K562 (cell line): ENCODE results near the gene DGKZ. TPM values are rescaled to one million over a fixed set of nuclear protein-coding genes. Genes with fewer than 3 reads are reported as not detected.
A peak's percentile ranks its signal among the peaks of the same experiment; 100 is the strongest.
"Not testable (repeated sequence)": the region's sequence is repeated elsewhere in the genome, so short reads cannot be mapped to it uniquely, and the experiment has no call there.

ENCODE experiments used
- ATAC-seq: fragments of 200-7000 bp; cut with Tn5 transposase; 3 replicates; pipeline ENCODE4 v1.9.1; 2020; ENCODE audit warnings: moderate library complexity
- BruUV-seq: library from RNA; stranded (reverse); fragments of 400-500 nt; replicated peaks from 2 replicates; lab custom pipeline; 2021; lab: Mats Ljungman, UMichigan
- CTCF ChIA-PET: fragments of 300-600 bp; formaldehyde crosslinking; extraction: SDS; loops from one replicate; lab custom pipeline; 2021; ENCODE audit warnings: low intra/inter-chr PET ratio; lab: Yijun Ruan, JAX
- POLR2A ChIA-PET: fragments of 300-600, 350-650 bp; sonication (Branson Sonifier 250); formaldehyde crosslinking; extraction: SDS; loops from one replicate; lab custom pipeline; 2021; ENCODE audit warnings: antibody characterized with exemption, inconsistent platforms; lab: Yijun Ruan, JAX
- DNase-seq, 4 experiments: peaks; one replicate each; pipeline versions ENCODE4 v3.0.0 to v3.0.0-alpha.2; 2011 to 2018; ENCODE audit warnings: low spot score in 3 of 4, mixed read lengths in 3 of 4; ENCODE audit errors: extremely low read depth in 1 of 4
- FAIRE-seq: peaks from 2 replicates; lab custom pipeline; 2011; peaks lifted over from hg19 to GRCh38; lab: Jason Lieb, UNC
- H2AFZ ChIP-seq: 2 replicates; pipeline ENCODE4 v1.6.0; 2011; ENCODE audit warnings: low read depth, low read length, control low read depth, inconsistent platforms
- H3K27ac ChIP-seq: fragments of 200-600 bp; 3 replicates; pipeline ENCODE4 v1.8.0; 2011; ENCODE audit warnings: low read depth, mild to moderate bottlenecking, control low read depth, inconsistent platforms, low read length, moderate library complexity, mixed read lengths; ENCODE audit errors: extremely low read depth
- H3K27me3 ChIP-seq, 2 experiments: fragments of 300-600 bp in 1 of 2; 2 replicates in 1 of 2; 3 replicates in 1 of 2; pipeline versions ENCODE4 v1.6.0 to v1.8.0; 2011; ENCODE audit warnings: inconsistent platforms in 2 of 2, low read length in 2 of 2, mild to moderate bottlenecking in 1 of 2, mixed read lengths in 1 of 2, moderate library complexity in 1 of 2; ENCODE audit not compliant: control insufficient read depth in 2 of 2, insufficient read depth in 2 of 2
- H3K36me3 ChIP-seq: fragments of 300-600 bp; 3 replicates; pipeline ENCODE4 v1.8.0; 2011; ENCODE audit warnings: mild to moderate bottlenecking, low read length, inconsistent platforms; ENCODE audit not compliant: control insufficient read depth, insufficient read depth
- H3K4me1 ChIP-seq, 2 experiments: fragments of 200-600 bp in 1 of 2; replicated peaks in 1 of 2; 2 replicates in 1 of 2; 3 replicates in 1 of 2; pipeline versions ENCODE4 v1.5.1 to v1.8.0; 2011; ENCODE audit warnings: inconsistent platforms in 2 of 2, low read length in 2 of 2, mild to moderate bottlenecking in 1 of 2, mixed read lengths in 1 of 2, moderate library complexity in 1 of 2; ENCODE audit not compliant: control insufficient read depth in 2 of 2, insufficient read depth in 2 of 2
- H3K4me2 ChIP-seq: 2 replicates; pipeline ENCODE4 v1.6.1; 2011; ENCODE audit warnings: low read length, control low read depth, inconsistent platforms, mixed read lengths; ENCODE audit not compliant: insufficient read depth
- H3K4me3 ChIP-seq: fragments of 200-600 bp; sonication (generic), shearing (Covaris generic); 2 replicates; pipeline ENCODE4 v1.5.1; 2016; ENCODE audit warnings: control low read depth, inconsistent platforms
- H3K79me2 ChIP-seq: fragments of 200-600 bp; 3 replicates; pipeline ENCODE4 v1.8.0; 2011; ENCODE audit warnings: low read length, inconsistent platforms; ENCODE audit not compliant: control insufficient read depth, insufficient read depth
- H3K9ac ChIP-seq, 2 experiments: 2 replicates each; pipeline versions ENCODE4 v1.6.0 to v1.6.1; 2011; ENCODE audit warnings: low read depth in 2 of 2, low read length in 2 of 2, control low read depth in 1 of 2, inconsistent platforms in 1 of 2, mild to moderate bottlenecking in 1 of 2, mixed read lengths in 1 of 2; ENCODE audit not compliant: insufficient read depth in 1 of 2
- H3K9me1 ChIP-seq: one replicate; pipeline ENCODE4 v1.6.0; 2011; ENCODE audit warnings: inconsistent platforms, mild to moderate bottlenecking, low read length, moderate library complexity; ENCODE audit not compliant: control insufficient read depth, insufficient read depth
- H3K9me3 ChIP-seq: replicated peaks from 2 replicates; pipeline ENCODE4 v1.5.1; 2011; ENCODE audit warnings: low read depth, low read length, inconsistent platforms; ENCODE audit not compliant: control insufficient read depth, insufficient read depth
- H4K20me1 ChIP-seq: replicated peaks from 2 replicates; pipeline ENCODE4 v1.6.1; 2011; ENCODE audit warnings: low read length, inconsistent platforms, mixed read lengths; ENCODE audit not compliant: control insufficient read depth, insufficient read depth
- CXXC5 ChIP-seq: fragments of 250-450 bp; sonication (Bioruptor Pico); IDR thresholded peaks from 2 replicates; pipeline ENCODE4 v1.8.0; 2022; ENCODE audit warnings: inconsistent platforms, mild to moderate bottlenecking, moderate library complexity
- ESRRA ChIP-seq: fragments of 450-650 bp; IDR thresholded peaks from 2 replicates; pipeline ENCODE4 v1.6.1; 2014; ENCODE audit warnings: low read depth, mild to moderate bottlenecking, moderate library complexity, borderline replicate concordance
- NFIC ChIP-seq: fragments of 450-650 bp; IDR thresholded peaks from 2 replicates; pipeline ENCODE4 v1.6.1; 2017; ENCODE audit warnings: mild to moderate bottlenecking, inconsistent platforms
- NR2C1 ChIP-seq, 2 experiments: fragments of 450-650 bp; IDR thresholded peaks; 2 replicates each; pipeline ENCODE4 v1.6.1; 2017; ENCODE audit warnings: mild to moderate bottlenecking in 2 of 2, antibody characterized with exemption in 1 of 2, inconsistent platforms in 1 of 2, missing compliant biosample characterization in 1 of 2, missing genetic modification characterization in 1 of 2
- RHOXF2B ChIP-seq: fragments of 250-450 bp; sonication (Bioruptor Pico); conservative IDR thresholded peaks from 2 replicates; pipeline ENCODE4 v1.5.1; 2021
- SNRNP70 ChIP-seq: fragments of 200-400 bp; formaldehyde crosslinking; optimal IDR thresholded peaks from 2 replicates; pipeline ENCODE3; 2017; ENCODE audit warnings: low read depth, low read length
- TCF15 ChIP-seq: fragments of 250-450 bp; sonication (Bioruptor Pico); IDR thresholded peaks from 2 replicates; pipeline ENCODE4 v1.8.0; 2022; ENCODE audit warnings: moderate library complexity, mild to moderate bottlenecking, inconsistent platforms
- ZFX ChIP-seq: sonication (generic); formaldehyde crosslinking; IDR thresholded peaks from 2 replicates; pipeline ENCODE4 v1.8.0; 2022; ENCODE audit warnings: mild to moderate bottlenecking, missing genetic modification reagents, moderate library complexity
- ZNF592 ChIP-seq: fragments of 450-650 bp; IDR thresholded peaks from 2 replicates; pipeline ENCODE4 v1.6.1; 2017; ENCODE audit warnings: antibody characterized with exemption, mild to moderate bottlenecking
- ZNF766 ChIP-seq: fragments of 200-800 bp; sonication (Bioruptor generic); conservative IDR thresholded peaks from 2 replicates; pipeline ENCODE4 v1.6.1; 2016; ENCODE audit warnings: missing genetic modification characterization, missing compliant biosample characterization
- WGBS: fragments of 100-300 bp; shearing (Covaris generic); methylation state at CpG from one replicate; pipeline ENCODE4 v1.1.6; 2016; ENCODE audit warnings: low coverage, mixed read lengths; ENCODE audit not compliant: insufficient coverage; ENCODE audit errors: missing lambda C conversion rate; 5-methylcytosine and 5-hydroxymethylcytosine counted together
- in situ Hi-C: fragments of 300-500 bp; cut with MboI; formaldehyde crosslinking; loops from 4 replicates; pipeline ENCODE4 v1.15.0; 2018; ENCODE audit warnings: inconsistent platforms, mixed read lengths
- intact Hi-C: fragments of 100-400 bp; cut with micrococcal nuclease; formaldehyde crosslinking; loops from 2 replicates; pipeline ENCODE4 v1.14.2; 2022
- polyA plus RNA-seq, 8 experiments: library from polyadenylated mRNA; depleted of rRNA in 4 of 8; stranded (reverse) in 5 of 8; unstranded in 3 of 8; fragments of >200 nt; fragmentation: Nextera tagmentation in 2 of 8; fragmentation: Illumina TruSeq in 1 of 8; extraction: Ambion mirVana in 2 of 8; extraction: Trizol in 1 of 8; gene quantifications; 2 replicates each; pipeline versions ENCODE4 v1.2.1 to v1.2.3, GENCODE V29; 2011 to 2014; ENCODE audit warnings: inconsistent platforms in 1 of 8, missing spikeins in 1 of 8
- total RNA-seq, 7 experiments: library from RNA; depleted of rRNA in 6 of 7; stranded (reverse); fragments of >200 nt in 6 of 7; fragmentation: Illumina TruSeq in 2 of 7; extraction: Trizol in 2 of 7; gene quantifications; 2 replicates each; pipeline versions ENCODE4 v1.2.1 to v1.2.3, GENCODE V29; 2011 to 2021; ENCODE audit warnings: low replicate concordance in 1 of 7

DGKZ gene
- total and polyA plus RNA-seq, 9 of the 15 experiments (the other 6 are each of a cell fraction or from before 2014, with no cell fraction given) = 0.51 to 100 (median 44.2) TPM

- WGBS = 50% methylated on average over 11 of the region's 12 CpGs
- H3K4me2 ChIP-seq; intact Hi-C loops; H3K9me1 ChIP-seq; BruUV-seq; H3K9me3 ChIP-seq; H2AFZ ChIP-seq; H3K27ac ChIP-seq; H3K27me3 ChIP-seq; TF ChIP-seq NR2C1 (tag; IDR thresholded peaks at IDR 0.05): not testable (repeated sequence)
- peak; percentile 49 for FAIRE-seq
- peak in 1 of 4 experiments; percentile 44 for DNase-seq
- 0 out of 2 replicates have a peak, but pooled peaks have one; percentile 18 for TF ChIP-seq CXXC5 (CRISPR knock-in tag)
- peak; percentile 65 for TF ChIP-seq NR2C1 (IDR thresholded peaks at IDR 0.05)
- TF ChIP-seq, all 486 proteins: peak for 2; not testable (repeated sequence) for 484
- H3K36me3 ChIP-seq = peaks cover 25% of the 10 kb centered on the region; the same call in 2 of the 3 replicates
- ATAC-seq = peak; percentile 39
- H3K4me3 ChIP-seq, in situ Hi-C loops, CTCF ChIA-PET, H4K20me1 ChIP-seq, H3K9ac ChIP-seq, H3K79me2 ChIP-seq: not testable (repeated sequence)
- POLR2A ChIA-PET = interaction anchor here (0.6 to 1.7 kb wide), 5 partner anchors 9 to 314 kb away, joined by 3 to 9 read pairs (median 5); no protein-coding TSS in a partner anchor
- H3K4me1 ChIP-seq = peaks cover 7 to 32% of the 10 kb centered on the region in 2 experiments; a peak in 4 of 5 replicates
These were observed 43.2 kb upstream of the DGKZ start for GRCh38 chr11:46304036-46304435.

GRCh38 chr11:46304605-46305179, 42.6 kb upstream of the DGKZ start:
- WGBS = 75% methylated on average over 7 of the region's 10 CpGs
- Histone ChIP-seq H3K4me3 (no peak overlapping the region), H3K79me2 (no peaks in the 10 kb centered on the region), H3K4me1 (peaks cover 13 to 37% of the 10 kb centered on the region in 2 experiments), H3K27me3 (no peaks in the 10 kb centered on the region), H4K20me1 (no peaks in the 10 kb centered on the region), H3K27ac (no peak overlapping the region), H3K9ac (peak overlapping the region in 1 of 2 experiments; percentile 76; a peak in 1 of 4 replicates), H3K36me3 (peaks cover 26% of the 10 kb centered on the region; the same call in 2 of the 3 replicates), H3K4me2 (no peak overlapping the region), H2AFZ (no peak overlapping the region), H3K9me3 (no peaks in the 10 kb centered on the region), H3K9me1 (no peaks in the 10 kb centered on the region)
- BruUV-seq = no TSS peak
- FAIRE-seq = no peak
- no peak for DNase-seq
- POLR2A ChIA-PET = interaction anchor here (0.6 to 1.7 kb wide), 3 partner anchors 9 to 313 kb away, joined by 3 to 9 read pairs (median 5); no protein-coding TSS in a partner anchor
- intact Hi-C loops (no loop called here), in situ Hi-C loops (no loop called here)
- no peak for ATAC-seq
- CTCF ChIA-PET = no interaction called here
- TF ChIP-seq ZFX (CRISPR knock-in tag) (no peak), ZNF766 (CRISPR knock-in tag) (no peak), TCF15 (CRISPR knock-in tag) (no peak), SNRNP70 (no peak), ESRRA (no peak), NFIC (no peak), RHOXF2B (CRISPR knock-in tag) (no peak), ZNF592 (no peak)
